HG03196 (cell line): Measurements from ENCODE around the gene LEMD2.

Experiments used
- ATAC-seq: cut with Tn5 transposase; IDR thresholded peaks from one replicate; pipeline ENCODE4 v1.9.1; 2021; ENCODE audit not compliant: unreplicated experiment

LEMD2 gene

DNA sequence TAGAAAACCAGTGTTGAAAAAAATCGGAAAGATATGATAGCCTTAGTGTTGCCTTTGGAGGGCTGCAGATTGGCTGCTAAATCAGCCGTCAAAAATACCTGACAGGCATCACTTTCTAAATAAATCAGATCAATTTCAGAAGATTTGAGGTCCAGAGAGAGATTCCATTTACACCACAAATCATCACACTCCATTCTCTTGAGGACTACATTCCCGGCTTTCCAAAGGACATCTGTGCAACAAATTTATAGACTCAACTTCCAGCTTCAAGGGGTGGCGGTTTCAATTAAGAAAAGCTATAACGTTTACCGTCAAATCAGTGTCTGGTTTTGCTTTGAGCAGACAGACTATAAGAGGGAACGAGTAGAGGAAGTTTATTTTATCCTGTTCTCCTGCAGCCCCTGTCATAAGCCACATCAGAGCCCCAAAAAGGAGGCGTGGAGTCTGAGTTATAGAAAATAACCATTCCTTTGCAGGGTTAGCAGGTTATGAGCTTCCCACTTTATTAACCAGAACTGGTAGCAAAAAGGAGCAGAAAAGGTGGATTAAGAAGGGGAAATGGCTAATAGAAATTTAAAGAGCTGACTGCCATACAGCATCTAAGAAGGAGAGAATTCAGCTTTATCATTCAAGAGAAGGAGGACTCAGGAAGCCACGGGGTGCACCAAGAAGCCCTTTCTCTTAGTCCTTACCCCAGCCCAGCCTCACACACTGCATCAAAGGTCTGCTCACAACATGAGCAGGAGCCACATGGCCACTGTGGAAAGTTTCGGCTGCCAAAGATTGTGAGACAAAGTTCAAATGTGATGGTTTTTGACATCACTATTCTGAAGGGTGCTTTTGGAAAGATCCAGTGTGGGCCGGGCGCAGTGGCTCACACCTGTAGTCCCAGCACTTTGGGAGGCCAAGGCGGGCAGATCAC, 64.6 kb downstream of the LEMD2 start:
- no peak for ATAC-seq

DNA sequence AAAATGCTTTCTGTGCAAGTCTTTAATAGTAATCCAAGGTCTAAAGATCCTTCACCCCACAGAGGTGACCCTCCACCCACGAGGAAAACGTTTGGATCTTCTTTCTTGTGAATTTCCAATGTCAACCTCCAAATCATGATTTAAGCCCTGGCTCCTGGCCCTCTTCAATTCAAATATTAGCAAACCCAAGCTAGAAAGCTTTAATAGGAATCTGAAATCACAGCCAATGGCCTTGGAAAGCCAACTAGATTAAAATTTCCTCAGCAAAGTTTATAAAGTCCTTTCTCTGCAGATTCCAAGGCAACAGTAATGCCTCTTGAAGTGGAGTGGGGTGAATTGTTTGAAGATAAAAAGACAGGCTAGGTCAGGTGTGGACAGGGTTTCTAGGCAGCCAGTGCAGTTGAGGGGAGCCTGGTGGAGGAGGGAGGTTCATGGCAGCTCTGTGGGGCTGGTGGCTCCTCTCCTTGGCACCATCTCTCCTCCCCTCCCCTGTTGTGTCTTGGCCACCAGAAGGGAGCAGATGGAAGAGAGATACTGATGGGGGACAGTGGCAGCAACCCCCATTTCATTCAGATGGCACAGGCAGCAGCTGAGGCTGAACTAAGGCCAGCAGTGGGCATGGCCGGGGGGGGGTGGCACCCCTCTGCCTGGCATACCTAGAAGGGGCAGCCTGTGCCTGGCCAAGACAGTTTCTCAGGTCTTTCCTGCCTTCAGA, 65.4 kb downstream of the LEMD2 start:
- no peak for ATAC-seq

DNA sequence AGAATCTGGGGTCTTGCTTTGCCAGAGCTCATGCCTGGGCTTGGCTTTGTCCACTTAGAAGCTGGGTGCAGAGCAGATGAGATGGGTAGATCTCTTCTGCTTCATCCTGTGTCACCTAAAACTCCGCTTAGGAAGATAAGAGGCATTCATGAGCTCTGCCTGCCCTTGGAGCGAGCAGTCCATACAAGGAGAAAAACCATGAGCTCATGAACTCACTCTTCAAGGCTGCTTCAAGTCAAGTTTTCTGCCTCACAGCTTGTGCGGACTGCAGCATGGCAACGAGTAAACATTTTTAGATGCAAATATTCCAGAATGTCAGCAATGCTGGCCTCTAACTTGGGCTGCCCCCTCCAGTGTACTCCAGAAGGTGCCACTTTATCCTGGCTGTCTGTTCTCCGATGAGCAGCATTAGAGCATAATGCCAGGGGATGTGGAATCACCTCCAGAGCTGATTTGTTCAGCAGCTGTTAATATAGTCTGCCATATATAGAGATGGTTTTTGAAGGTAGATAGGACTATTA, 66.8 kb downstream of the LEMD2 start:
- ATAC-seq = no peak

DNA sequence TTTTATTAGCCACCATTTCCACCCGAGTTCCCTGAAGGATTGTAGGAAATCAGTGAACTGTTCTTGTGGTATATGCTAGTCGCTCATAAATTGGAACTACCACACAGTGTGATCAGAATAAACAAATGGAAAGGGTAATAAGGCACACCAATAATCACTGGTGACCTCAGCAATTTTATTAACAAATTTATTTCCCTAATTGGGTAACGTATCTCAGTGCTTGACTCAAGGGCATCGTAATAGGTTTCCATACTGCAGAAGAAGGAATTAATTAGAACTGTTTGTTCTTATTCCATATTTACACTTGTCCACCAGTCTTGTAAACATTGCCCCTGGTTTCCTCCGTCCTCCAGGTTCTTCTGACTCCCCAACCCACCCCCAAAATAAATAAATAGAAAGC, 67.4 kb downstream of the LEMD2 start:
- no peak for ATAC-seq
